GM12873 (cell line): ENCODE data around the gene KCNT1.

Experiments
- TF ChIP-seq, protein P1 (sequence below): IDR thresholded peaks from 2 replicates; pipeline ENCODE4 v1.5.1; 2012; ENCODE audit warnings: low read depth, mild to moderate bottlenecking, moderate library complexity, low read length, control low read depth; ENCODE audit not compliant: insufficient read depth; ENCODE audit errors: missing control alignments

The KCNT1 gene

GRCh38 chr9:135703726-135704125 lies 1.7 kb downstream of the KCNT1 start:
- TF ChIP-seq, protein P1, sequence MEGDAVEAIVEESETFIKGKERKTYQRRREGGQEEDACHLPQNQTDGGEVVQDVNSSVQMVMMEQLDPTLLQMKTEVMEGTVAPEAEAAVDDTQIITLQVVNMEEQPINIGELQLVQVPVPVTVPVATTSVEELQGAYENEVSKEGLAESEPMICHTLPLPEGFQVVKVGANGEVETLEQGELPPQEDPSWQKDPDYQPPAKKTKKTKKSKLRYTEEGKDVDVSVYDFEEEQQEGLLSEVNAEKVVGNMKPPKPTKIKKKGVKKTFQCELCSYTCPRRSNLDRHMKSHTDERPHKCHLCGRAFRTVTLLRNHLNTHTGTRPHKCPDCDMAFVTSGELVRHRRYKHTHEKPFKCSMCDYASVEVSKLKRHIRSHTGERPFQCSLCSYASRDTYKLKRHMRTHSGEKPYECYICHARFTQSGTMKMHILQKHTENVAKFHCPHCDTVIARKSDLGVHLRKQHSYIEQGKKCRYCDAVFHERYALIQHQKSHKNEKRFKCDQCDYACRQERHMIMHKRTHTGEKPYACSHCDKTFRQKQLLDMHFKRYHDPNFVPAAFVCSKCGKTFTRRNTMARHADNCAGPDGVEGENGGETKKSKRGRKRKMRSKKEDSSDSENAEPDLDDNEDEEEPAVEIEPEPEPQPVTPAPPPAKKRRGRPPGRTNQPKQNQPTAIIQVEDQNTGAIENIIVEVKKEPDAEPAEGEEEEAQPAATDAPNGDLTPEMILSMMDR, result no peak

GRCh38 chr9:135704483-135704882 lies 2.5 kb downstream of the KCNT1 start:
- TF ChIP-seq, protein P1, result no peak

GRCh38 chr9:135705376-135705775 lies 3.4 kb downstream of the KCNT1 start:
- TF ChIP-seq, protein P1, result no peak

DNA sequence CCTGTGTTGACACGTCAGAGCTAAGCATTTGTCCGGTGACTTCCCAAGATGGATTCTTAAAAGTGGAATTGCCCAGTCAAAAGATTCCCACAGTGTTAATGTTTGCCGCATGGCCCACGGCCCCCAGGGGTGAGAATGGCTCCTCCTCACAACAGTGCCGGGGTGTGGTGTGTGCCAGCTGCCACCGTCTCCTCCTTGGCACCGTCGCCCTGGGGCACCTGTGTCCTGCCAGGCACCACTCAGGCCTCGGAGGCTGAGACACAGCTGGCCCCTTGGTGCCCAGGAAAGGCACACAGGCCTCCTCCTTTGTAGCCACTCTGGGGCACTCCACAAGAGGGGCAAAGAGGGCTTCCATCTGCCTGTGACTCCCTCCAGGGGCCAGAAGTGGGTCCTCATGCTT lies 4.3 kb downstream of the KCNT1 start:
- TF ChIP-seq, protein P1, result no peak

GRCh38 chr9:135707252-135708138 lies 5.5 kb downstream of the KCNT1 start:
- TF ChIP-seq, protein P1, result no peak

GRCh38 chr9:135708164-135708563 lies 6.2 kb downstream of the KCNT1 start:
- TF ChIP-seq, protein P1, result no peak

GRCh38 chr9:135711391-135711790 lies 9.4 kb downstream of the KCNT1 start:
- TF ChIP-seq, protein P1, result no peak
